ENCODE measurements around the gene UBA6.

DNA sequence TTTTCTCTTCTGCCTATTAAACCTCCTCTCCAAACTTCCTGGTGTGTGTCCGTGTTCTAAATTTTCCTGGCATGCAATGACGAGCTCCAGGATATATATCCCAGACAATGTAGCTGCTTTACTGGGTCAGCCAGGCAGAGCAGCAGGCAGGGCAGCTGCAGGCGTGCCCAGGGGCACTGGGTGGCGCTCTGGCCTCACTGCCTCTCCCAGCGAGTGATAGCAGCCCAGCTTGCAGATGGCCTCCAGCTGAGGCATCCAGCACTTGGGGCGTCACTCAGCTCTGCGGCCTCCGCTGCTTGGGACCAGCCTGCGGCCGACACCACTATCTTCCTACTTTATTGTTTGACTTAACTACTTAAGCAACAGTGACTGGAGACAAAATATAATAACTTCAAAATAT, 23.0 kb upstream of the UBA6 start:
- TF ChIP-seq, protein P1, sequence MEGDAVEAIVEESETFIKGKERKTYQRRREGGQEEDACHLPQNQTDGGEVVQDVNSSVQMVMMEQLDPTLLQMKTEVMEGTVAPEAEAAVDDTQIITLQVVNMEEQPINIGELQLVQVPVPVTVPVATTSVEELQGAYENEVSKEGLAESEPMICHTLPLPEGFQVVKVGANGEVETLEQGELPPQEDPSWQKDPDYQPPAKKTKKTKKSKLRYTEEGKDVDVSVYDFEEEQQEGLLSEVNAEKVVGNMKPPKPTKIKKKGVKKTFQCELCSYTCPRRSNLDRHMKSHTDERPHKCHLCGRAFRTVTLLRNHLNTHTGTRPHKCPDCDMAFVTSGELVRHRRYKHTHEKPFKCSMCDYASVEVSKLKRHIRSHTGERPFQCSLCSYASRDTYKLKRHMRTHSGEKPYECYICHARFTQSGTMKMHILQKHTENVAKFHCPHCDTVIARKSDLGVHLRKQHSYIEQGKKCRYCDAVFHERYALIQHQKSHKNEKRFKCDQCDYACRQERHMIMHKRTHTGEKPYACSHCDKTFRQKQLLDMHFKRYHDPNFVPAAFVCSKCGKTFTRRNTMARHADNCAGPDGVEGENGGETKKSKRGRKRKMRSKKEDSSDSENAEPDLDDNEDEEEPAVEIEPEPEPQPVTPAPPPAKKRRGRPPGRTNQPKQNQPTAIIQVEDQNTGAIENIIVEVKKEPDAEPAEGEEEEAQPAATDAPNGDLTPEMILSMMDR (IDR thresholded peaks at IDR 0.05): peak; percentile 36; the same call in 1 of the 2 replicates
- TF ChIP-seq JUN (CRISPR knock-in tag; IDR thresholded peaks at IDR 0.05): no peak
- no peak for TF ChIP-seq RORB (CRISPR knock-in tag; IDR thresholded peaks at IDR 0.05)
- TF ChIP-seq, protein P2, sequence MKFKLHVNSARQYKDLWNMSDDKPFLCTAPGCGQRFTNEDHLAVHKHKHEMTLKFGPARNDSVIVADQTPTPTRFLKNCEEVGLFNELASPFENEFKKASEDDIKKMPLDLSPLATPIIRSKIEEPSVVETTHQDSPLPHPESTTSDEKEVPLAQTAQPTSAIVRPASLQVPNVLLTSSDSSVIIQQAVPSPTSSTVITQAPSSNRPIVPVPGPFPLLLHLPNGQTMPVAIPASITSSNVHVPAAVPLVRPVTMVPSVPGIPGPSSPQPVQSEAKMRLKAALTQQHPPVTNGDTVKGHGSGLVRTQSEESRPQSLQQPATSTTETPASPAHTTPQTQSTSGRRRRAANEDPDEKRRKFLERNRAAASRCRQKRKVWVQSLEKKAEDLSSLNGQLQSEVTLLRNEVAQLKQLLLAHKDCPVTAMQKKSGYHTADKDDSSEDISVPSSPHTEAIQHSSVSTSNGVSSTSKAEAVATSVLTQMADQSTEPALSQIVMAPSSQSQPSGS (CRISPR knock-in tag; IDR thresholded peaks at IDR 0.05; ENCODE audit: borderline replicate concordance, low read depth): no peak
- TF ChIP-seq, protein P3, sequence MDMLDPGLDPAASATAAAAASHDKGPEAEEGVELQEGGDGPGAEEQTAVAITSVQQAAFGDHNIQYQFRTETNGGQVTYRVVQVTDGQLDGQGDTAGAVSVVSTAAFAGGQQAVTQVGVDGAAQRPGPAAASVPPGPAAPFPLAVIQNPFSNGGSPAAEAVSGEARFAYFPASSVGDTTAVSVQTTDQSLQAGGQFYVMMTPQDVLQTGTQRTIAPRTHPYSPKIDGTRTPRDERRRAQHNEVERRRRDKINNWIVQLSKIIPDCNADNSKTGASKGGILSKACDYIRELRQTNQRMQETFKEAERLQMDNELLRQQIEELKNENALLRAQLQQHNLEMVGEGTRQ (CRISPR knock-in tag; IDR thresholded peaks at IDR 0.05): no peak
